COR-L47 (cell line): Measurements from ENCODE around the gene GPC5.
A peak's percentile ranks its signal among the peaks of the same experiment; 100 is the strongest.

Experiments
- DNase-seq: peaks from one replicate; lab custom pipeline; 2025; lab: John Stamatoyannopoulos, UW

Gene GPC5

GRCh38 chr13:91593456-91593855, 195.0 kb downstream of the GPC5 start:
- no peak for DNase-seq

DNA sequence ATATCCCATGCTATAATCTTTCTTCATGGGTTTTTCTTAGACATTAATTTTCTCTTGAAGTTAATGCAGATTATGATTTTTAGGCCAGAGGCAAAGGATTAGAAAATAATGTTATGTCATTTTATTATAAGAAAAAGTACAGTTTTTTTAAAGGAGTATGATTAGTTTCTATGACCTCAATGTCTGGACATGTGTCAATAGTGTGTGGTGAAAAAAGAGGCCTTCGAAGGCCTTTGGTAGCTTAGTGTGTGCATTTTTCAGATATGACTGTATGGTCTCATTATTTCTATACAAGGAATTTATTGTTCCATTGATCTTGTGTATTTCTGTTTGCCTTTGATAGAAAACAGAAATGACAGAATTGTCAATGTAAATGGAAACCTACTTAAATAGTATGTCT, 195.6 kb downstream of the GPC5 start:
- DNase-seq: no peak

- DNase-seq: no peak
These were observed 197.3 kb downstream of the GPC5 start for GRCh38 chr13:91595677-91596076.

DNA sequence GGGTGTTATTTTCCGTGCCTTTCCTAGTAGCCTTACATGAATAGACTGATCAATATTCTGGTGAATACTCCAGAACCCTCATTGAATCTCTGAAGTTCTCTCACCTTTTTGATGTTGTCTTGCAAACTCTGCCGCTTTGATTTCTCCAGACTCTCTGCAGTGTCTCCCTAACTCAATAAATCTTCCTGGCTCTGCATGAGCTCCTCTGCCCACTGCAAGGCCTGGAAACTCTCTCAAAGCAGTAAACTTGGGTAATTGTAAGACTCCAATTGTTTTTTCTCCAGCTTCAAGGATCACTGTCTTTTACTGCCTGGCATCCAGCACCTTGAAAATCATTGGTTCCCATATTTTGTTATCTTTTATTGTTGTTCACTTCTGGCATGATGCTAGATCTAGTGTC, 198.4 kb downstream of the GPC5 start:
- DNase-seq: no peak

- no peak for DNase-seq
These were observed 200.2 kb downstream of the GPC5 start for GRCh38 chr13:91598655-91599054.

- DNase-seq: no peak
These were observed 202.9 kb downstream of the GPC5 start for GRCh38 chr13:91601273-91601672.

GRCh38 chr13:91601807-91602206, 203.4 kb downstream of the GPC5 start:
- DNase-seq: no peak

DNA sequence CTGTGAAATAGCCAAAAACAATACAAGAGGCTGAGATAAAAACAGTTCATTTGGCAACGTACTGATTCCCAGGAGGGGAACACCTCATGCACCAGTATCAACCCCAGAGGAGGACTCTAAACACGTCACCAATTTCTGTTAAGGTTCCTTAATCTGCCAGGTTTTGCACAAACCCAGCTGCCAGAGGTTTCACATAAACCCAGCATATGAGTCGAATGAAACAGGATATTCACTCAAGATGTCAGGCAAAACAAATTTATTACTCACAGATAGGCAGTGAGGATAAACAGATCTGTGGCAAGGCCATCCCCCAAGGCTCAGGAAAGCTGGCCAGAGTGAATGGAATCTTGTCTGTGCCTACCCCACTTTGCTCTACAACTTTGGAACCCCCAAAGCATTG, 210.9 kb downstream of the GPC5 start:
- DNase-seq: no peak

DNA sequence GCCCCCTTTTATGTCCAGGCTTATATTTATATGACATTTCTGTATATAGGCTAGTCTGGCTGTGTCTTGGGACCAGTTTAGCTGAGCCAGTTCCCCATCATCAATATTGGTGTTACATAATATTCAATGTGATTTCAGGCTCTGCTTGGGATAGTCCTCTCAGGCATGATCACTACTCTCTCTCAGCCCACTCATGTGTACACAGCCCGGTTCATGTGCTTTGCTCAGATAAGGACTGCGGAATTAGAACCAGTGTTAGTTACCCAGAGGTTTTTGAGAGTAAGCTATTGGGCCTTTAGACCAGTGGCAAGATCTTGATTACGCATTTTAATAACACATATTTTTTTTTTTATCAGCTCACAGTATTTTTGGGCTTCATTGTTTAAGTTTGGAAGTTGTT, 219.9 kb downstream of the GPC5 start:
- no peak for DNase-seq

DNA sequence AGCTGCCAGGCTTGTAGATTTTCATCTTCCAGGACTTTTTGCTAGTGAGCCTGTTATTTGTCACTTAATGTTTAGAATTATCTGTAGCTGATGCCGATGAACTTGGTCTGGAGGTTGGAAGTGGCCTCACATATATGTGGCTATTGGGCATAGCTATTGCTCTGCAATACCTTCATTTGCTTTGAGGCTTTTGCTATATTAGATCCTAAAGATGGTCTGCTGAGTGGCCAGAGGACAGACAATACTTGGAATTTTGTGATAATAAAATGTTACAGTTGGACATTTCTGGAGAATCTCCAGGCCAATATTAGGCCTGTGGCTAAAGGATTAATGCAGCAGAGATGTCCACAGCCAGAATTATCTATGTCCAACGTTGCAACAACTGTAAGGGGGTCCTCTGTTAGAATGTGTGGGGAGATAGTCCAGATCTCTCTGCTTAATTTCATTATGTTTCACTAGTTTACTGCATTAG, 222.3 kb downstream of the GPC5 start:
- DNase-seq: no peak

DNA sequence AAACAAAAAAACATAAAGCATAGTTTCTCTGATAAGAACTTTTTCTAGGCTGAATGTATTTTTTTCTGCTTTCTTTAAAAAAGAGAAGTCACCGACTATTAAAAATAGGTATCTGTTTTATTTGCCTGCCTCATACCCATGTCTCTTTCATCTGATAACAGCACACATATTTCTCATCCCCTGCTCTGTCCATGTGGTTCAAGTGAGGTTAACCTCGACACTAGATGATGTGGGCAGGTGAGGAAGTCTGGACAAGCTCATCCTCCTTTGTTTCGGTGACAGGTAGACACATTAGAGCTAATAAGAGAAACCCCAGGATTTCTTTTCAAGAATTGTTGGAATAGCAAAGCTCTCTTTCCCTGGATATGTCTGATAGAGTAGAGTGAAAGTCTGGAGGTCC, 222.7 kb downstream of the GPC5 start:
- no peak for DNase-seq

- no peak for DNase-seq
These were observed 223.5 kb downstream of the GPC5 start for GRCh38 chr13:91621963-91622362.

GRCh38 chr13:91622778-91623550, 224.5 kb downstream of the GPC5 start:
- DNase-seq: no peak

DNA sequence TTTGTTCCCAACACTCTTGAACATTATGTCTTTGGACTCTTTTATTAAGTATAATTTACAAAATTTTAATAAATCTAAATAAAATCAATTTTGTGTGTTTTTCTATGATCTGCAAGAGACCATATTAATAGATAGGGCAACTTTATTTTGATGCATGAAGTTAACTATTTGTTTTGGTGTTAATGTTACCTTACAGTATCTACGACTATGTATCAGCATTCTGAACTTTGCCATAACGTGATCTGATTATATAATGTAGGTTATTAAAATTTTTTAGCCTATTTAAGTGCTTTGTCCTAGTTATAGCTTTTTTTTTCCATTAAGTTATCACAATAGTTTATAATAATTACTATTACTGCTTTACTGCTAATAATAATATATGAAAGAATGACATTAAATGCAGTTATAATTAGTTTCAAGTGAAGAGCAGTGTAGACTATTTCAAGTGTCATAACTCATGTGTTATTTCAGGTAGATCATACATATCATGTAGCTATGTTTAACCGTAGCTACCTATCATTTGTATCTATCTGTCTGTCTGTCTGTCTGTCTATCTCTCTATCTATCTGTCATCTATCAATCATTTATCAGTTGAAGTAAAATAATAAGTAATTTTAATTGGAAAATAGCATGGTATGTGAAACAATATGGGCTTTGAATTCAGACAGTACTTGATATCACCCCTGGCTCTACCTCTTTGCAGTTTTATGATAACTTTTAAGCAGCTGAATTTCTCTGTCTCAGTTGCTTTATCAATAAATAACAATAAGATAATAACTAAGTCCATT, 229.7 kb downstream of the GPC5 start:
- DNase-seq: no peak

DNA sequence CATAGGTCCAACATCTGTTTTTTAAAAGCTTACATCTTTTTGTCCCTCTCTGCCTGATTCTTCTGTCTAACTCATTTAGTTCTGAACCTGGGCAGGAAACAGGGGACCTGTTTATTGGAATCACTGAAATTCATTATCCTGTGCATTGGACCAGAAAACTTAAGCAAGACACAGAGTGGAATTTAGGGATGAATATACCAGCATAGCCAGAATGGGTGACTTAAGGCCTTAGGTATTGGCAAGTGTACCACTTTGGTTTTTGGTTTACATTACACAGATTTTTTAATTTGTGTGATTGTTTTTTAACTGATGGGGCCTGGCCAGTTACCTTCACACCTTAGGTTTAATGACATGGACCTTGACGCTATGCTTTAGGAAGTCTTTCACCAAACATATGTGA, 232.5 kb downstream of the GPC5 start:
- no peak for DNase-seq

DNA sequence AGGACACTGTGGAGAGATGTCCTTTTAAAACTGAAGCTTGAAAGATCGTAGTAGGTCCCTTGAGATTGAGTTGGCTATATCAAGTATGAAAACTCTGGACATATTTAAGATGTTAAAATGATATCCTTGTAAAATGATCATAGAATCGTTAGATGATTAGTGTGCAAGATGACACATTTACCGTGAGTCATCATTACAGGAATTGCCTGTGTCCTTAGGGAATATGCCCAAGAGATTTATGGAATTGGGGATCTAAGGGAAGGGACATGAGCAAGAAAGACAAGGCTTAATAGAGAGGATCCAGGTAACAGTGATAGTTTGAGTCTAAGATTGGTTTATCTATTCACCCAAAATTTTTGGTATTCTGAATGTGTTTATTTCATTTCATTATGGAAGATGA, 233.7 kb downstream of the GPC5 start:
- no peak for DNase-seq

GRCh38 chr13:91639330-91639729, 240.9 kb downstream of the GPC5 start:
- DNase-seq: no peak

DNA sequence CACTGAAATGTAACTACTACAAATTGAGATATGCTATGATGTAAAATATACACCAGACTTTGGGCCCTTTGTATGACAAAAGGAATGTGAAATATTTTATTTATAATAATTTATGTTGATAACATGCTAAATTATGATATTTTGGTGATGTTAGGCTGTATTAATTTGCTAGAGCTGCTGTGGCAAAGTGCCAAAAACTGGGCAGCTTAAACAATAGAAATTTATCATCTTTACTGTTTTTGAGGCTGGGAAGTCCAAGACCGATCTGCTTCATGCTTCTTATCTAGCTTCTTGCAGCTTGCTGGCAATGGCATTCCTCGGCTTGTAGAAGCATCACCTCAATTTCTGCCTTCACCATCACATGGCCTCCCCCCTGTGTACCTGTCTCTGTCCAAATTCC, 245.0 kb downstream of the GPC5 start:
- no peak for DNase-seq

- no peak for DNase-seq
These were observed 246.4 kb downstream of the GPC5 start for GRCh38 chr13:91644806-91645205.

- DNase-seq: peak; percentile 27
These were observed 249.1 kb downstream of the GPC5 start for GRCh38 chr13:91647361-91647990.

- no peak for DNase-seq
These were observed 249.6 kb downstream of the GPC5 start for GRCh38 chr13:91648012-91648411.

DNA sequence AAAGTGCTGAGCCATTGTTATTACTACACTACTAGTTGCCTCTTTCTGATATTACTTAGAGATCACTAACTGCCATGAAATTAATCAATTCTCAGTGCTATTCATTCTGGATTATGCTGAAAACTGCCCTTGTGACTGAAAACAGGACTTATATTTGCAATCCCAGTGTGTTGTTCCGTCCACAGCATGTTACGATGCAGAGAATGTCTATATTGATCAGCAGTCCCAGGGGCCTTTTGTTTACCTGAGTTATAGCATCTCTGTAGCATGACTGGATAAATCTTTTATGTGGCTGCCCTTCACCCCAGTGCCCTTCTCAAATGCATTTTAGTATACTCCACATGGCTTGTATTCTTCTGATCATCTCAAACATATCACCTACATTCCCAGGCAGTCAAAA, 251.0 kb downstream of the GPC5 start:
- DNase-seq: no peak
